ENCODE results near the gene ARID1A.

DNA sequence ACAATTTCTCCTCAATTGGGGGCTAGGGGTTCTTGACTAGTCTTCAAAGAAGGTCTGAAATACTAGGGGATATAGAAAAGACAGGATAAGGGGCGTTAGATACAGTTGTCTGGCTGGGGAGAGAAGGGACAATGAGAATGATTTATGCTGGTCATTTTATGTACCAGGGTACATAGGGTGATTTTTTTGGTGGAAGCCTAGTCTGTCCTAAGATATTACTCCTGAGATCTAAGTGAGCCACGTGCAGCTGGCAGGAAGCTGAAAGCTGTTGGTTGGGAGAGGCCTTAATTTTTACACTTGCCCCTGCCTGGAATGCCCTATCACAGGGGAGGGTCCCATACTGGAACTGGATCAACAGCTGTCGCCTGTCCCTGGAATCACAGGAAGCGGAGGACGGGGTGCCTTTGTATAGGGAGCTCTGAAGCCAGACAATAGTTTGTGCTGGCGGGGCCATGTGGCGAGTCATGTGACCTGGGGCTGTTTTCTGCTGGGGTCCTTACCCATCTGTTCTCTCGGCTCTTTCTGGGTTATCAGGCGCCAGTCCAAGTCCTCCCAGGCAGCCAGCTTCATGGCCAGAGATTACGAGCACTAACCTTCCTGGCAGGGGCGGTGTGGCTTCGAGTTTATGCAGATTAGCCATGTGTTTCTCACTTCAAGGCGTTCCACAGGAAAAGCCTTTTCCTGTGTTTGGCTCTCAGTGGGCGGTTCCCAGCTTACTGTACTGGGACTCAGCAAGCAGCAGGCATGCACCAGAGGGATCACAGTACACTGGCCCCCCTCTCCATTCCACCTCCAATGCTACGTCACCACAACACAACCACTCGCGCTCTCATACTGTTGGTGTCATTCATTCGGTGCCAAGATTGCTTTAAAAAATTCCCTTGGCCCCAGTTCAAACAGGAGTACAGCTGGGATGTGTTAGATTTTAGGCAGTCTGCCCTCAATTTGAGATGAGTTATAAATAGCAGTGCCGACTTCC is 27.5 kb downstream of the ARID1A start:
- TF ChIP-seq, protein P1, sequence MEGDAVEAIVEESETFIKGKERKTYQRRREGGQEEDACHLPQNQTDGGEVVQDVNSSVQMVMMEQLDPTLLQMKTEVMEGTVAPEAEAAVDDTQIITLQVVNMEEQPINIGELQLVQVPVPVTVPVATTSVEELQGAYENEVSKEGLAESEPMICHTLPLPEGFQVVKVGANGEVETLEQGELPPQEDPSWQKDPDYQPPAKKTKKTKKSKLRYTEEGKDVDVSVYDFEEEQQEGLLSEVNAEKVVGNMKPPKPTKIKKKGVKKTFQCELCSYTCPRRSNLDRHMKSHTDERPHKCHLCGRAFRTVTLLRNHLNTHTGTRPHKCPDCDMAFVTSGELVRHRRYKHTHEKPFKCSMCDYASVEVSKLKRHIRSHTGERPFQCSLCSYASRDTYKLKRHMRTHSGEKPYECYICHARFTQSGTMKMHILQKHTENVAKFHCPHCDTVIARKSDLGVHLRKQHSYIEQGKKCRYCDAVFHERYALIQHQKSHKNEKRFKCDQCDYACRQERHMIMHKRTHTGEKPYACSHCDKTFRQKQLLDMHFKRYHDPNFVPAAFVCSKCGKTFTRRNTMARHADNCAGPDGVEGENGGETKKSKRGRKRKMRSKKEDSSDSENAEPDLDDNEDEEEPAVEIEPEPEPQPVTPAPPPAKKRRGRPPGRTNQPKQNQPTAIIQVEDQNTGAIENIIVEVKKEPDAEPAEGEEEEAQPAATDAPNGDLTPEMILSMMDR (IDR thresholded peaks at IDR 0.05) = no peak
- no peak for TF ChIP-seq POLR2A (IDR thresholded peaks at IDR 0.05)

All from uterus (tissue), 2 donors.